Limb (tissue), 2 donors: ENCODE results near the gene LMTK2.
"Not testable (repeated sequence)": the region's sequence is repeated elsewhere in the genome, so short reads cannot be mapped to it uniquely, and the experiment has no call there.

Source experiments
- DNase-seq, 2 donors: peaks; one replicate each; pipeline ENCODE4 v3.0.0-alpha.2; 2016; ENCODE audit errors: extremely low spot score in 2 of 2

The LMTK2 gene

GRCh38 chr7:98217623-98218582 is 111.2 kb downstream of the LMTK2 start:
- no peak for DNase-seq

DNA sequence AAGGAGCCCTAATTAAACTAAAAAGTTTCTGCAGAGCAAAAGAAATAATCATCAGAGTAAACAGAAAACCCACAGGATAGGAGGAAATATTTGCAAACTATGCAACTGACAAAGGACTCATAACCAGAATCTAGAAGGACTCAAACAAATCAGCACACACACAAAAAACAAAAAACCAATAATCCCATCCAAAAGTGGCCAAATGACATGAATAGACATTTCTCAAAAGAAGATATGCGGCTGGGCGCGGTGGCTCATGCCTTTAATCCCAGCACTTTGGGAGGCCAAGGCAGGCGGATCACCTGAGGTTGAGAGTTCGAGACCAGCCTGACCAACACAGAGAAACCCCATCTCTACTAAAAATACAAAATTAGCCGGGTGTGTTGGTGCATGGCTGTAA is 112.7 kb downstream of the LMTK2 start:
- not testable (repeated sequence) for DNase-seq

GRCh38 chr7:98221611-98222532 is 115.2 kb downstream of the LMTK2 start:
- no peak for DNase-seq

- DNase-seq: no peak
Observed at GRCh38 chr7:98222533-98223195, 116.0 kb downstream of the LMTK2 start.

- DNase-seq: no peak
Observed at GRCh38 chr7:98223351-98223897, 116.8 kb downstream of the LMTK2 start.

DNA sequence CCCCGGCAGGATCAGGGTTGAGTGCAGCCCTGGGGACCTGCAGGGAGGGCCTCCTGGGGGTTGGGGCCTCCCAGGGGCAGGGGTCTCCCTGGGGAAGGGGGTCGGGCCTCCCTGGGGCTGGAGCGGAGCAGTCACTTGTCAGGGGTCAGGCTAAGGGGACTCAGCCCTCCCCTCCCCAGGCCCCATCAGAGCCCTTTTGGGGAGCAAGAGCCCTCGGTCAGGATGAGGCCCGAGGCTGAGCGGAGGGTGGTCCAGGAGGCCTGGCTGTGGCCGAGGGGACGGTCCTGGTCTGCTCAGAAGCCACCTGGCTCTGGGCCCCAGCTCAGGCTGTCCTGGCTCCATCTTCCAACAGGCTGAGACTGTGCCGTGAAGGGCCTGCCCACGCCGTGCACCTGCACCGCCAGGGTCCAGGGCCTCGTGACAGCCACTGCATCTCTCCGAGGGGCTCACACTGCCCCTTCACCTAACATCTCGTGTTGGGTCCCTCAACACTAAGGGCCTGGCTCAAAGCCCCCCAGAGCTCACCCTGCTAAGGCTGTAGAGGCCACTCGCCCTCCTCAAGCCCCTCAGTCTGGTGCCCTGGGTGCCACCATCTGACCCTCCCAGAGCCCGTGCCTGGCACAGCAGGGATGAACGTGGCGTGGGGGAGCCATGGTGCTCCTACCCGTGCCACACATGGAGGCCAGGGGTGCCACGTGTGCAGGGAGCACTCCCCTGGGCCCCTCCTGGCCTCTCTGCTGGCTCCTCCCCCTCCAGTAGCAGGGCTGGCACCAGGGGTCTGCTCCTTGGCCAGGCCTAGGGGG is 117.4 kb downstream of the LMTK2 start:
- DNase-seq: no peak

GRCh38 chr7:98224701-98225181 is 118.1 kb downstream of the LMTK2 start:
- no peak for DNase-seq

DNA sequence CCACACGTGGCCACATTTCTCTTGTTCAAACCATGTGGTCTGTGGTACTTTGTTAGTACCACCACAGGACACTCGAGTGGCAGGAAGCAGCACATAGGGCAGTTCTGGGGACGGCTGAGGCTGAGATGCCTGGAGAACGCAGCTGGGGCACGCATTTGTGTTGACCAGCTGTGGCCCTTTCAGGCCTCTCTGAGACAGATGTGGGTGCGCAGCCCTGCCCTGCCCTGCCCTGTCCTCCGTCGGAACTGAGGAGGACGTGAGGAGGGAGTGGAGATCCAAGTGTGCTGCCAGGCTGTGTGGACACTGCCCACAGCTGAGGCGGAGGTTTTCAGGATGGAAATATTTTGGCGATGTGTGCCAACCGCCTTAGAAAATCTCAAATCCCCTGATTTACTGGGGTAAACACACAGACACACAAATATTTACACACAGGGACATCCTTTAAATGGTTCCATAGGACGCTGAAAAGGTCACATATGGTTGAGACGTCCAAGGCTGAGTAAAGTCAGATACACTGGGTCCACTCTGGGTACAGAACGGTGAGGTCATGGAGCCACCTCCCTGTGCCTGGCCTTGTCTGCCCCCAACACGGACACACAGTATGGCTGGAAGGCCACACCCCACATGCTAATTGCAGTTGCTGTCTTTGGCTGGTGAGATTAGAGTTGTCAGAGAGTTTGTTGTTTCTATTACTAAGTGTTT is 119.4 kb downstream of the LMTK2 start:
- DNase-seq: no peak

DNA sequence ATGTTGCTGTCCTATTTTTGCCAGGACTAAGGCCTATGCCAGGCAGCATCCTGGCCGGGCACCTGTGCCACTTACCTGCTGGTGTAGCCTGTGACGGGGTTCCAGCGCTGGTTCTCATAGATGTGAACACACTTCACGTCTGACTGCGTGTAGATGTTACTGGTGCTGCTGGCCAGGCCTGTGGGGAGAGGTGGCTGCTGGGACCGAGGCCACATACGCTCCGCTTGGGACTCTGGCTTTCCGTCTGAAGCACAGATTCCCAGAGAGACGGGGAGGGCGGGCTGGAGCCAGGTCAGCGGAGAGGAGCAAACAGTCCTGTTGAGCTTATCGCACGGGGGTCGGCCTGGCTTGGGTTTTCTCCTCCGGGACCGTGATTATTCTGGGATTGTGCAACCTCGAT is 121.3 kb downstream of the LMTK2 start:
- DNase-seq: no peak

- no peak for DNase-seq
Observed at GRCh38 chr7:98228801-98229200, 122.1 kb downstream of the LMTK2 start.

GRCh38 chr7:98229441-98229840 is 122.8 kb downstream of the LMTK2 start:
- DNase-seq: peak in 1 of 2 donors; percentile 33

- DNase-seq: no peak
Observed at GRCh38 chr7:98229991-98230745, 123.5 kb downstream of the LMTK2 start.

GRCh38 chr7:98230746-98231471 is 124.2 kb downstream of the LMTK2 start:
- DNase-seq: no peak

GRCh38 chr7:98231493-98232262 is 125.0 kb downstream of the LMTK2 start:
- no peak for DNase-seq

GRCh38 chr7:98232263-98232585 is 125.6 kb downstream of the LMTK2 start:
- no peak for DNase-seq

DNA sequence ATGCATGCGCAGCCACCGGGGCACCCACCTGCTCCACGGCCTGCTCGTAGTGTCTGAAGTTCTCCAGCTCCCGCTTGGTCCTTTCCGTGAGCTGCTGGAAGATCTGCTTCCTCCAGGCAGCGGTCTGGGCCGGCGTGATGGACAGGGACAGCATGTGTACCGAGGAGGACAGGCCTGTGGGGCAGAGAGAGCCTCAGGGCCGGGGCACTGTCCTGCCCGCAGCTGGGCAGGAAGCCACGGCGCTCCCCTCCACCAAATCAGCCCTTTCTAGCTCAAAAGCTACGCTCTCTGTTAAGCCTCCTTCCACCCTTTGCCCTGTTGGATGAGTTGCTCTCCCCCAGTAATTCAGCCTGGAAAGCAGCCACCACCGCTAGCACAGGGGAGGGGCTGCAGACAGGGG is 126.1 kb downstream of the LMTK2 start:
- DNase-seq: no peak

GRCh38 chr7:98233219-98234070 is 126.8 kb downstream of the LMTK2 start:
- DNase-seq: no peak
